Mesenchymal stem cell (in vitro differentiated cells and primary cell): ENCODE results near the gene FKBP1C. TPM values are rescaled to one million over a fixed set of nuclear protein-coding genes. Genes with fewer than 3 reads are reported as not detected.
"Not testable (repeated sequence)": the region's sequence is repeated elsewhere in the genome, so short reads cannot be mapped to it uniquely, and the experiment has no call there.

Experiments
- DNase-seq: peaks from one replicate; pipeline ENCODE4 v3.0.0-alpha.2; 2013
- H2AFZ ChIP-seq: one replicate; pipeline ENCODE4 v1.6.1; 2013; ENCODE audit warnings: low read depth, mild to moderate bottlenecking, control low read depth, inconsistent platforms, low read length, moderate library complexity
- H2AK5ac ChIP-seq: 2 replicates; pipeline ENCODE4 v1.6.1; 2013; ENCODE audit warnings: low read length, moderate library complexity, mild to moderate bottlenecking, inconsistent platforms; ENCODE audit not compliant: severe bottlenecking
- H2BK120ac ChIP-seq: one replicate; pipeline ENCODE4 v1.6.1; 2013; ENCODE audit warnings: low read depth, mild to moderate bottlenecking, inconsistent platforms, low read length, moderate library complexity
- H2BK12ac ChIP-seq, 2 experiments: one replicate each; pipeline ENCODE4 v1.6.1; 2013; ENCODE audit warnings: inconsistent platforms in 2 of 2, low read length in 2 of 2, mild to moderate bottlenecking in 2 of 2, moderate library complexity in 2 of 2, control low read depth in 1 of 2
- H2BK15ac ChIP-seq: one replicate; pipeline ENCODE4 v1.6.1; 2013; ENCODE audit warnings: mild to moderate bottlenecking, low read depth, inconsistent platforms; ENCODE audit not compliant: poor library complexity, severe bottlenecking
- H2BK5ac ChIP-seq: 2 replicates; pipeline ENCODE4 v1.6.1; 2013; ENCODE audit warnings: low read depth, mild to moderate bottlenecking, low read length, control low read depth, inconsistent platforms; ENCODE audit not compliant: poor library complexity, severe bottlenecking
- H3K14ac ChIP-seq, 2 experiments: one replicate each; pipeline ENCODE4 v1.6.1; 2013; ENCODE audit warnings: inconsistent platforms in 2 of 2, low read length in 2 of 2, control low read depth in 1 of 2, mild to moderate bottlenecking in 1 of 2, moderate library complexity in 1 of 2
- H3K18ac ChIP-seq, 2 experiments: one replicate each; pipeline ENCODE4 v1.6.1; 2013; ENCODE audit warnings: inconsistent platforms in 2 of 2, low read length in 2 of 2, control low read depth in 1 of 2, low read depth in 1 of 2, mild to moderate bottlenecking in 1 of 2
- H3K23ac ChIP-seq, 2 experiments: one replicate each; pipeline ENCODE4 v1.6.1; 2013; ENCODE audit warnings: inconsistent platforms in 2 of 2, low read length in 2 of 2, mild to moderate bottlenecking in 2 of 2, moderate library complexity in 2 of 2, control low read depth in 1 of 2
- H3K27ac ChIP-seq: 2 replicates; pipeline ENCODE4 v1.5.1; 2013; ENCODE audit warnings: mild to moderate bottlenecking, moderate library complexity, low read length, control low read depth, inconsistent platforms; ENCODE audit not compliant: poor library complexity, severe bottlenecking
- H3K27me3 ChIP-seq, 2 experiments: 2 replicates each; pipeline versions ENCODE4 v1.6.1 to v1.7.0; 2013; ENCODE audit warnings: low read length in 2 of 2, mild to moderate bottlenecking in 2 of 2, moderate library complexity in 2 of 2, control low read depth in 1 of 2, inconsistent platforms in 1 of 2; ENCODE audit not compliant: control insufficient read depth in 1 of 2, insufficient read depth in 1 of 2
- H3K36me3 ChIP-seq, 2 experiments: 2 replicates each; pipeline versions ENCODE4 v1.6.1 to v1.7.0; 2013; ENCODE audit warnings: low read length in 2 of 2, control low read depth in 1 of 2, inconsistent platforms in 1 of 2, low read depth in 1 of 2, mild to moderate bottlenecking in 1 of 2; ENCODE audit not compliant: insufficient read depth in 2 of 2, control insufficient read depth in 1 of 2
- H3K4ac ChIP-seq, 2 experiments: one replicate each; pipeline ENCODE4 v1.6.1; 2013; ENCODE audit warnings: inconsistent platforms in 2 of 2, low read length in 2 of 2, mild to moderate bottlenecking in 2 of 2, moderate library complexity in 2 of 2, control low read depth in 1 of 2, low read depth in 1 of 2
- H3K4me1 ChIP-seq: 2 replicates; pipeline ENCODE4 v1.6.1; 2013; ENCODE audit warnings: low read depth, low read length, control low read depth; ENCODE audit not compliant: control insufficient read depth, insufficient read depth
- H3K4me2 ChIP-seq: 2 replicates; pipeline ENCODE4 v1.6.1; 2013; ENCODE audit warnings: low read length, mild to moderate bottlenecking, inconsistent platforms; ENCODE audit not compliant: poor library complexity, severe bottlenecking
- H3K4me3 ChIP-seq, 2 experiments: 2 replicates each; pipeline versions ENCODE4 v1.5.1 to v1.7.0; 2013; ENCODE audit warnings: low read length in 2 of 2, mild to moderate bottlenecking in 2 of 2, control low read depth in 1 of 2, low read depth in 1 of 2; ENCODE audit not compliant: insufficient read depth in 1 of 2
- H3K79me1 ChIP-seq: replicated peaks from 2 replicates; pipeline ENCODE4 v1.6.1; 2013; ENCODE audit warnings: mild to moderate bottlenecking, control low read depth, low read length, inconsistent platforms; ENCODE audit not compliant: poor library complexity, severe bottlenecking
- H3K9ac ChIP-seq: 2 replicates; pipeline ENCODE4 v1.7.0; 2013; ENCODE audit warnings: mild to moderate bottlenecking, low read length, moderate library complexity
- H3K9me3 ChIP-seq: 2 replicates; pipeline ENCODE4 v1.7.0; 2013; ENCODE audit warnings: mild to moderate bottlenecking, low read length; ENCODE audit not compliant: control insufficient read depth
- H4K8ac ChIP-seq: one replicate; pipeline ENCODE4 v1.6.1; 2013; ENCODE audit warnings: inconsistent platforms, mild to moderate bottlenecking, low read length, moderate library complexity
- H4K91ac ChIP-seq: one replicate; pipeline ENCODE4 v1.6.1; 2013; ENCODE audit warnings: mild to moderate bottlenecking, low read length, inconsistent platforms
- whole genome bisulfite sequencing: methylation state at CpG from one replicate; pipeline ENCODE4 v1.1.7; 2013; ENCODE audit warnings: mixed read lengths; 5-methylcytosine and 5-hydroxymethylcytosine counted together
- polyA plus RNA-seq, 2 experiments: library from polyadenylated mRNA; stranded (reverse); fragments of 200-250 nt; gene quantifications; one replicate each; pipeline ENCODE4 v1.2.3, GENCODE V29; 2013

The FKBP1C gene
- 1.6 TPM for polyA plus RNA-seq (2013, experiment 1 of 2)
- 1.6 TPM for polyA plus RNA-seq (2013, experiment 2 of 2)

GRCh38 chr6:63211343-63211742, at the start of gene FKBP1C:
Gene FKBP1C, plus strand, starts transcription at chr6:63211469.
- H3K23ac ChIP-seq, H2AFZ ChIP-seq, H3K4me2 ChIP-seq, H4K91ac ChIP-seq, H2BK5ac ChIP-seq, H2AK5ac ChIP-seq, H4K8ac ChIP-seq, H3K14ac ChIP-seq, H3K4me1 ChIP-seq, H2BK120ac ChIP-seq, H3K4ac ChIP-seq, H2BK12ac ChIP-seq, H2BK15ac ChIP-seq, H3K79me1 ChIP-seq, H3K27ac ChIP-seq, H3K36me3 ChIP-seq, DNase-seq, H3K9ac ChIP-seq, H3K4me3 ChIP-seq, H3K18ac ChIP-seq, H3K27me3 ChIP-seq: not testable (repeated sequence)
- H3K9me3 ChIP-seq, result peaks cover 14% of the 10 kb centered on the region
- WGBS, result 98% methylated on average over 27 of the region's 27 CpGs

- H2AFZ ChIP-seq, H3K9me3 ChIP-seq, H2BK12ac ChIP-seq, H3K4ac ChIP-seq, H3K4me1 ChIP-seq, H3K18ac ChIP-seq, H3K79me1 ChIP-seq, H3K14ac ChIP-seq, DNase-seq, H3K9ac ChIP-seq, H3K4me3 ChIP-seq, H2BK15ac ChIP-seq, H2BK120ac ChIP-seq, H3K27ac ChIP-seq, H4K8ac ChIP-seq, H3K4me2 ChIP-seq, H2AK5ac ChIP-seq, H2BK5ac ChIP-seq, H3K27me3 ChIP-seq, H3K36me3 ChIP-seq, H3K23ac ChIP-seq, H4K91ac ChIP-seq: not testable (repeated sequence)
- 84% methylated on average over 33 of the region's 37 CpGs for WGBS
Observed at GRCh38 chr6:63164047-63164803, 47.0 kb upstream of the FKBP1C start.

GRCh38 chr6:63174173-63174572, 37.1 kb upstream of the FKBP1C start:
- WGBS, result no CpG with 5 or more reads among the region's 1 CpG
- no peak for DNase-seq
- H4K8ac ChIP-seq, result no peak overlapping the region
- H3K23ac ChIP-seq, result no peak overlapping the region
- no peak overlapping the region for H3K14ac ChIP-seq
- no peak overlapping the region for H3K18ac ChIP-seq
- H2AFZ ChIP-seq, result no peak overlapping the region
- H3K27ac ChIP-seq, result no peak overlapping the region
- no peak overlapping the region for H2BK120ac ChIP-seq
- no peak overlapping the region for H3K4ac ChIP-seq
- H3K4me3 ChIP-seq, result no peak overlapping the region
- H2AK5ac ChIP-seq, result no peak overlapping the region
- no peak overlapping the region for H2BK15ac ChIP-seq
- H3K9me3 ChIP-seq, result no peaks in the 10 kb centered on the region
- H3K27me3 ChIP-seq, result no peaks in the 10 kb centered on the region
- no peak overlapping the region for H2BK5ac ChIP-seq
- no peaks in the 10 kb centered on the region for H3K36me3 ChIP-seq
- no peak overlapping the region for H4K91ac ChIP-seq
- H3K4me1 ChIP-seq, result no peaks in the 10 kb centered on the region
- no peaks in the 10 kb centered on the region for H3K79me1 ChIP-seq
- no peak overlapping the region for H3K9ac ChIP-seq
- H2BK12ac ChIP-seq, result no peak overlapping the region
- no peak overlapping the region for H3K4me2 ChIP-seq

- Histone ChIP-seq H3K27me3 (no peaks in the 10 kb centered on the region), H3K36me3 (no peaks in the 10 kb centered on the region), H2BK5ac (no peak overlapping the region), H2BK120ac (no peak overlapping the region), H3K9ac (no peak overlapping the region), H3K18ac (no peak overlapping the region), H3K79me1 (no peaks in the 10 kb centered on the region), H2BK15ac (no peak overlapping the region), H3K27ac (no peak overlapping the region), H3K9me3 (no peaks in the 10 kb centered on the region), H3K4me1 (no peaks in the 10 kb centered on the region), H2BK12ac (no peak overlapping the region), H2AFZ (no peak overlapping the region), H4K91ac (no peak overlapping the region), H3K23ac (no peak overlapping the region), H3K14ac (no peak overlapping the region), H3K4me3 (no peak overlapping the region), H2AK5ac (no peak overlapping the region), H3K4ac (no peak overlapping the region), H4K8ac (no peak overlapping the region), H3K4me2 (no peak overlapping the region)
- no peak for DNase-seq
- 89% methylated on average over 4 of the region's 5 CpGs for WGBS
Observed at GRCh38 chr6:63176181-63176580, 35.1 kb upstream of the FKBP1C start.
